GM13977 (cell line): Measurements from ENCODE around the gene EEF1G.
A peak's percentile ranks its signal among the peaks of the same experiment; 100 is the strongest.
"Not testable (repeated sequence)": the region's sequence is repeated elsewhere in the genome, so short reads cannot be mapped to it uniquely, and the experiment has no call there.

Source experiments
- DNase-seq: peaks from one replicate; pipeline ENCODE4 v3.0.0; 2012; ENCODE audit warnings: low spot score
- CTCF ChIP-seq: IDR thresholded peaks from 2 replicates; pipeline ENCODE4 v1.5.1; 2012; ENCODE audit warnings: mild to moderate bottlenecking, control low read depth; ENCODE audit not compliant: insufficient read depth; ENCODE audit errors: extremely low read depth, missing control alignments
- in situ Hi-C: fragments of 300-500 bp; cut with MboI; formaldehyde crosslinking; loops from one replicate; pipeline ENCODE4 v1.12.0; 2022; ENCODE audit warnings: low sequenced_read_pairs, low pct_unique_long_range_greater_than_20kb, mixed read lengths, inconsistent platforms; ENCODE audit not compliant: unreplicated experiment

The EEF1G gene

GRCh38 chr11:62569611-62570010 lies 4.1 kb downstream of the EEF1G start:
- DNase-seq, result no peak
- no peak for TF ChIP-seq CTCF
- in situ Hi-C loops, result loop anchor here (10.0 kb wide), 1 partner anchor 145 kb away; no protein-coding TSS in a partner anchor

- DNase-seq, result no peak
- in situ Hi-C loops, result loop anchor here (10.0 kb wide), 1 partner anchor 142 kb away; no protein-coding TSS in a partner anchor
- no peak for TF ChIP-seq CTCF
Measured at GRCh38 chr11:62567018-62567633, 6.6 kb downstream of the EEF1G start.

GRCh38 chr11:62566247-62566646 lies 7.4 kb downstream of the EEF1G start:
- DNase-seq, result no peak
- in situ Hi-C loops, result loop anchor here (10.0 kb wide), 1 partner anchor 141 kb away; no protein-coding TSS in a partner anchor
- TF ChIP-seq CTCF, result no peak

GRCh38 chr11:62565100-62565802 lies 8.4 kb downstream of the EEF1G start:
- in situ Hi-C loops, result loop anchor here (10.0 kb wide), 1 partner anchor 140 kb away; no protein-coding TSS in a partner anchor
- no peak for DNase-seq
- no peak for TF ChIP-seq CTCF

GRCh38 chr11:62561677-62562230 lies 11.9 kb downstream of the EEF1G start:
- not testable (repeated sequence) for DNase-seq
- in situ Hi-C loops, result loop anchor here (10.0 kb wide), 1 partner anchor 137 kb away; no protein-coding TSS in a partner anchor

- in situ Hi-C loops, result loop anchor here (10.0 kb wide), 1 partner anchor 136 kb away; no protein-coding TSS in a partner anchor
- DNase-seq, result no peak
- TF ChIP-seq CTCF, result peak; percentile 72
Measured at GRCh38 chr11:62560566-62561103, 13.1 kb downstream of the EEF1G start.

GRCh38 chr11:62559626-62560025 lies 14.1 kb downstream of the EEF1G start:
- in situ Hi-C loops, result loop anchor here (10.0 kb wide), 1 partner anchor 135 kb away; no protein-coding TSS in a partner anchor

More at GRCh38 chr11:62559626-62560025, 14.1 kb downstream of the EEF1G start:
- DNase-seq, result not testable (repeated sequence)
